ACC112 (cell line): ENCODE measurements around the gene ARL5B.

ENCODE experiments used
- H2AFZ ChIP-seq: fragments of 200-600 bp; sonication (generic); one replicate; pipeline ENCODE4 v1.6.0; 2017; ENCODE audit warnings: antibody characterized with exemption, low read length; ENCODE audit not compliant: unreplicated experiment
- H3K27ac ChIP-seq: fragments of 200-600 bp; sonication (generic); 2 replicates; pipeline ENCODE4 v1.5.1; 2014; ENCODE audit warnings: low read depth, mild to moderate bottlenecking, antibody characterized with exemption, low read length, moderate library complexity
- H3K27me3 ChIP-seq: fragments of 200-600 bp; sonication (generic); 2 replicates; pipeline ENCODE4 v1.6.1; 2014; ENCODE audit warnings: mild to moderate bottlenecking, antibody characterized with exemption, low read length, moderate library complexity, mixed read lengths; ENCODE audit not compliant: insufficient read depth
- H3K36me3 ChIP-seq: fragments of 200-600 bp; sonication (generic); 2 replicates; pipeline ENCODE4 v1.6.1; 2016; ENCODE audit warnings: mild to moderate bottlenecking, antibody characterized with exemption, low read length, moderate library complexity, mixed read lengths; ENCODE audit not compliant: insufficient read depth
- H3K4me1 ChIP-seq: fragments of 200-600 bp; sonication (generic); one replicate; pipeline ENCODE4 v1.6.1; 2016; ENCODE audit warnings: low read length, mixed read lengths; ENCODE audit not compliant: insufficient read depth, unreplicated experiment, control insufficient read depth
- H3K4me3 ChIP-seq: fragments of 200-600 bp; sonication (generic); 2 replicates; pipeline ENCODE4 v1.5.1; 2014; ENCODE audit warnings: mild to moderate bottlenecking, low read depth, low read length
- H3K79me2 ChIP-seq: fragments of 200-600 bp; sonication (generic); one replicate; pipeline ENCODE4 v1.6.0; 2016; ENCODE audit warnings: low read length; ENCODE audit not compliant: control insufficient read depth, unreplicated experiment, insufficient read depth

Gene ARL5B

GRCh38 chr10:18681366-18681765 is 22.1 kb downstream of the ARL5B start:
- Histone ChIP-seq H2AFZ (no peak overlapping the region), H3K27ac (peak overlapping the region; percentile 68), H3K27me3 (no peaks in the 10 kb centered on the region), H3K4me1 (peaks cover 47% of the 10 kb centered on the region), H3K36me3 (peaks cover 5% of the 10 kb centered on the region; the same call in 1 of the 2 replicates), H3K79me2 (no peaks in the 10 kb centered on the region), H3K4me3 (no peak overlapping the region)

GRCh38 chr10:18681971-18682411 is 22.8 kb downstream of the ARL5B start:
- H3K27ac ChIP-seq = peak overlapping the region; percentile 68
- H2AFZ ChIP-seq = no peak overlapping the region
- H3K27me3 ChIP-seq = no peaks in the 10 kb centered on the region
- H3K79me2 ChIP-seq = no peaks in the 10 kb centered on the region
- peaks cover under 1% of the 10 kb centered on the region; the same call in 1 of the 2 replicates for H3K36me3 ChIP-seq
- no peak overlapping the region for H3K4me3 ChIP-seq
- H3K4me1 ChIP-seq = peaks cover 47% of the 10 kb centered on the region

- H3K4me3 ChIP-seq = no peak overlapping the region
- no peaks in the 10 kb centered on the region for H3K36me3 ChIP-seq
- no peak overlapping the region for H2AFZ ChIP-seq
- peaks cover 47% of the 10 kb centered on the region for H3K4me1 ChIP-seq
- no peaks in the 10 kb centered on the region for H3K79me2 ChIP-seq
- no peaks in the 10 kb centered on the region for H3K27me3 ChIP-seq
- H3K27ac ChIP-seq = peak overlapping the region; percentile 68
Measured at GRCh38 chr10:18683427-18683826, 24.2 kb downstream of the ARL5B start.

GRCh38 chr10:18684416-18684815 is 25.2 kb downstream of the ARL5B start:
- Histone ChIP-seq H3K4me3 (no peak overlapping the region), H3K79me2 (no peaks in the 10 kb centered on the region), H3K4me1 (peaks cover 47% of the 10 kb centered on the region), H3K36me3 (no peaks in the 10 kb centered on the region), H3K27me3 (no peaks in the 10 kb centered on the region), H3K27ac (no peak overlapping the region), H2AFZ (peak overlapping the region; percentile 15)

- H3K4me3 ChIP-seq = no peak overlapping the region
- no peaks in the 10 kb centered on the region for H3K79me2 ChIP-seq
- no peak overlapping the region for H2AFZ ChIP-seq
- no peaks in the 10 kb centered on the region for H3K27me3 ChIP-seq
- H3K27ac ChIP-seq = no peak overlapping the region
- H3K4me1 ChIP-seq = peaks cover 47% of the 10 kb centered on the region
- no peaks in the 10 kb centered on the region for H3K36me3 ChIP-seq
Measured at GRCh38 chr10:18684953-18685352, 25.7 kb downstream of the ARL5B start.

GRCh38 chr10:18685555-18685954 is 26.3 kb downstream of the ARL5B start:
- Histone ChIP-seq H3K79me2 (no peaks in the 10 kb centered on the region), H3K4me1 (peaks cover 44% of the 10 kb centered on the region), H3K27ac (no peak overlapping the region), H3K27me3 (no peaks in the 10 kb centered on the region), H3K4me3 (no peak overlapping the region), H3K36me3 (no peaks in the 10 kb centered on the region), H2AFZ (no peak overlapping the region)

GRCh38 chr10:18687195-18687594 is 28.0 kb downstream of the ARL5B start:
- H3K27me3 ChIP-seq = no peaks in the 10 kb centered on the region
- no peaks in the 10 kb centered on the region for H3K79me2 ChIP-seq
- no peak overlapping the region for H3K27ac ChIP-seq
- peaks cover 29% of the 10 kb centered on the region for H3K4me1 ChIP-seq
- no peak overlapping the region for H3K4me3 ChIP-seq
- H3K36me3 ChIP-seq = no peaks in the 10 kb centered on the region
- no peak overlapping the region for H2AFZ ChIP-seq

GRCh38 chr10:18687706-18688105 is 28.5 kb downstream of the ARL5B start:
- no peaks in the 10 kb centered on the region for H3K27me3 ChIP-seq
- no peaks in the 10 kb centered on the region for H3K79me2 ChIP-seq
- no peak overlapping the region for H3K4me3 ChIP-seq
- no peak overlapping the region for H3K27ac ChIP-seq
- H2AFZ ChIP-seq = no peak overlapping the region
- H3K36me3 ChIP-seq = no peaks in the 10 kb centered on the region
- peaks cover 23% of the 10 kb centered on the region for H3K4me1 ChIP-seq

- no peaks in the 10 kb centered on the region for H3K27me3 ChIP-seq
- no peaks in the 10 kb centered on the region for H3K36me3 ChIP-seq
- no peak overlapping the region for H2AFZ ChIP-seq
- H3K4me3 ChIP-seq = no peak overlapping the region
- no peak overlapping the region for H3K27ac ChIP-seq
- no peaks in the 10 kb centered on the region for H3K79me2 ChIP-seq
- peaks cover 6% of the 10 kb centered on the region for H3K4me1 ChIP-seq
Measured at GRCh38 chr10:18689498-18689897, 30.3 kb downstream of the ARL5B start.

GRCh38 chr10:18690541-18690940 is 31.3 kb downstream of the ARL5B start:
- Histone ChIP-seq H3K27me3 (no peaks in the 10 kb centered on the region), H2AFZ (no peak overlapping the region)

GRCh38 chr10:18699849-18700840 is 40.9 kb downstream of the ARL5B start:
- no peak overlapping the region for H3K27ac ChIP-seq
- H3K27me3 ChIP-seq = peaks cover 21% of the 10 kb centered on the region; the same call in 1 of the 2 replicates
- H2AFZ ChIP-seq = no peak overlapping the region
- H3K79me2 ChIP-seq = no peaks in the 10 kb centered on the region
- H3K36me3 ChIP-seq = no peaks in the 10 kb centered on the region
- H3K4me3 ChIP-seq = no peak overlapping the region
- H3K4me1 ChIP-seq = no peaks in the 10 kb centered on the region

More at GRCh38 chr10:18690541-18690940, 31.3 kb downstream of the ARL5B start:
- no peaks in the 10 kb centered on the region for H3K4me1 ChIP-seq
- no peaks in the 10 kb centered on the region for H3K79me2 ChIP-seq
- H3K36me3 ChIP-seq = no peaks in the 10 kb centered on the region
- H3K27ac ChIP-seq = no peak overlapping the region
- H3K4me3 ChIP-seq = no peak overlapping the region
